HFFc6 (cell line): Measurements from ENCODE around the gene NBEAL2. TPM values are rescaled to one million over a fixed set of nuclear protein-coding genes. Genes with fewer than 3 reads are reported as not detected.

Experiments
- DNase-seq: peaks from one replicate; pipeline ENCODE4 v3.0.0-alpha.2; 2018
- H3K27ac Mint-ChIP-seq: 2 replicates; pipeline ENCODE4 v1.8.0; 2020; ENCODE audit warnings: mild to moderate bottlenecking, mixed read lengths
- H3K27me3 Mint-ChIP-seq: 2 replicates; pipeline ENCODE4 v1.8.0; 2021; ENCODE audit warnings: mild to moderate bottlenecking, moderate library complexity, mixed read lengths; ENCODE audit not compliant: insufficient read depth
- H3K36me3 Mint-ChIP-seq: 2 replicates; pipeline ENCODE4 v1.8.0; 2021; ENCODE audit warnings: low read depth, mixed read lengths
- H3K4me1 Mint-ChIP-seq: 2 replicates; pipeline ENCODE4 v1.8.0; 2020; ENCODE audit warnings: low read depth, mixed read lengths
- H3K4me3 Mint-ChIP-seq: 2 replicates; pipeline ENCODE4 v1.8.0; 2020; ENCODE audit warnings: mild to moderate bottlenecking, moderate library complexity, mixed read lengths
- H3K9me3 Mint-ChIP-seq: 2 replicates; pipeline ENCODE4 v1.8.0; 2020; ENCODE audit warnings: mild to moderate bottlenecking, mixed read lengths
- CTCF ChIP-seq: fragments of 200-600 bp; sonication (generic); IDR thresholded peaks from 2 replicates; pipeline ENCODE4 v1.5.0; 2021; ENCODE audit warnings: antibody characterized with exemption, mild to moderate bottlenecking
- total RNA-seq, 6 experiments: library from RNA; stranded (reverse); fragmentation: NEBNext Ultra II Directional; extraction: Animal tissue kit (Norgen Biotek cat#: 25700); gene quantifications; 2 replicates in 1 of 6; 3 replicates in 5 of 6; pipeline ENCODE4 v1.2.3, GENCODE V29; 2021

The NBEAL2 gene
- total RNA-seq, 6 experiments from 2014 or later = 5.3 to 7.6 (median 5.8) TPM

GRCh38 chr3:46970391-46971091 is 8.9 kb upstream of the NBEAL2 start:
- Mint-ChIP-seq H3K27me3 (no peaks in the 10 kb centered on the region; the same call in 1 of the 2 replicates), H3K36me3 (peaks cover 17% of the 10 kb centered on the region; the same call in 1 of the 2 replicates), H3K9me3 (no peaks in the 10 kb centered on the region), H3K4me3 (0 out of 2 replicates have a peak overlapping the region, but pooled peaks have one; percentile 24), H3K27ac (peak overlapping the region; percentile 29), H3K4me1 (peaks cover 68% of the 10 kb centered on the region)
- DNase-seq = no peak
- TF ChIP-seq CTCF = no peak

GRCh38 chr3:46971151-46971550 is 8.3 kb upstream of the NBEAL2 start:
- H3K27me3 Mint-ChIP-seq = peaks cover 2% of the 10 kb centered on the region
- no peak for DNase-seq
- no peaks in the 10 kb centered on the region for H3K9me3 Mint-ChIP-seq
- H3K4me1 Mint-ChIP-seq = peaks cover 62% of the 10 kb centered on the region
- peaks cover 16% of the 10 kb centered on the region; the same call in 1 of the 2 replicates for H3K36me3 Mint-ChIP-seq
- peak overlapping the region; percentile 29; the same call in 1 of the 2 replicates for H3K27ac Mint-ChIP-seq
- peak overlapping the region; percentile 24; the same call in 1 of the 2 replicates for H3K4me3 Mint-ChIP-seq
- TF ChIP-seq CTCF = no peak

- DNase-seq = no peak
- Mint-ChIP-seq H3K27ac (no peak overlapping the region), H3K4me3 (no peak overlapping the region), H3K36me3 (peaks cover 17% of the 10 kb centered on the region; the same call in 1 of the 2 replicates), H3K9me3 (no peaks in the 10 kb centered on the region), H3K4me1 (peaks cover 59% of the 10 kb centered on the region), H3K27me3 (peaks cover 5% of the 10 kb centered on the region)
- no peak for TF ChIP-seq CTCF
Measured at GRCh38 chr3:46971742-46972141, 7.7 kb upstream of the NBEAL2 start.

GRCh38 chr3:46972396-46972795 is 7.1 kb upstream of the NBEAL2 start:
- Mint-ChIP-seq H3K9me3 (no peaks in the 10 kb centered on the region; the same call in 1 of the 2 replicates), H3K36me3 (peaks cover 17% of the 10 kb centered on the region; the same call in 1 of the 2 replicates), H3K27me3 (peaks cover 5% of the 10 kb centered on the region), H3K27ac (no peak overlapping the region), H3K4me3 (no peak overlapping the region; the same call in 1 of the 2 replicates), H3K4me1 (peaks cover 58% of the 10 kb centered on the region)
- DNase-seq = no peak
- TF ChIP-seq CTCF = no peak

- H3K27ac Mint-ChIP-seq = peak overlapping the region; percentile 24
- peaks cover 64% of the 10 kb centered on the region for H3K4me1 Mint-ChIP-seq
- peak overlapping the region; percentile 99 for H3K4me3 Mint-ChIP-seq
- H3K27me3 Mint-ChIP-seq = peaks cover 5% of the 10 kb centered on the region
- peaks cover 17% of the 10 kb centered on the region; the same call in 1 of the 2 replicates for H3K36me3 Mint-ChIP-seq
- no peaks in the 10 kb centered on the region; the same call in 1 of the 2 replicates for H3K9me3 Mint-ChIP-seq
- no peak for DNase-seq
- TF ChIP-seq CTCF = no peak
Measured at GRCh38 chr3:46974421-46975171, 4.9 kb upstream of the NBEAL2 start.
